PC-3 (cell line): Measurements from ENCODE around the gene RCBTB2. TPM values are rescaled to one million over a fixed set of nuclear protein-coding genes. Genes with fewer than 3 reads are reported as not detected.
A peak's percentile ranks its signal among the peaks of the same experiment; 100 is the strongest.

Experiments
- ATAC-seq: fragments of 200-7000 bp; cut with Tn5 transposase; 2 replicates; pipeline ENCODE4 v1.9.1; 2020; ENCODE audit warnings: mild to moderate bottlenecking, moderate library complexity
- BruUV-seq: library from RNA; stranded (reverse); fragments of 400-500 nt; replicated peaks from 2 replicates; lab custom pipeline; 2021; lab: Mats Ljungman, UMichigan
- CTCF ChIA-PET: fragments of 300-600 bp; sonication (Branson Sonifier 250); formaldehyde crosslinking; loops from one replicate; lab custom pipeline; 2022; ENCODE audit warnings: antibody characterized with exemption; lab: Charles Lee
- POLR2A ChIA-PET: fragments of 300-600 bp; sonication (Branson Sonifier 250); formaldehyde crosslinking; loops from one replicate; lab custom pipeline; 2022; ENCODE audit warnings: antibody characterized with exemption; ENCODE audit not compliant: unreplicated experiment; lab: Charles Lee
- DNase-seq: peaks from one replicate; pipeline ENCODE4 v3.0.0-alpha.2; 2015
- H2AFZ ChIP-seq: fragments of 300-600 bp; sonication (generic); 2 replicates; pipeline ENCODE4 v1.6.0; 2016; ENCODE audit warnings: antibody characterized with exemption, low read length
- H3F3A ChIP-seq: fragments of 300-600 bp; sonication (generic); one replicate; pipeline ENCODE4 v1.6.0; 2017; ENCODE audit warnings: antibody characterized with exemption, low read length, control low read depth, mild to moderate bottlenecking; ENCODE audit not compliant: unreplicated experiment
- H3K27ac ChIP-seq: fragments of 300-600 bp; sonication (generic); 2 replicates; pipeline ENCODE4 v1.5.1; 2016; ENCODE audit warnings: mild to moderate bottlenecking, low read length
- H3K27me3 ChIP-seq: fragments of 300-600 bp; sonication (generic); 2 replicates; pipeline ENCODE4 v1.6.1; 2016; ENCODE audit warnings: low read length, mixed read lengths
- H3K36me3 ChIP-seq: fragments of 300-600 bp; sonication (generic); 2 replicates; pipeline ENCODE4 v1.6.1; 2016; ENCODE audit warnings: low read depth, mixed run types, low read length, mixed read lengths
- H3K4me1 ChIP-seq: fragments of 300-600 bp; sonication (generic); 2 replicates; pipeline ENCODE4 v1.5.1; 2016; ENCODE audit warnings: low read length; ENCODE audit not compliant: insufficient read depth
- H3K4me2 ChIP-seq: fragments of 300-600 bp; sonication (generic); 2 replicates; pipeline ENCODE4 v1.6.0; 2016; ENCODE audit warnings: low read length
- H3K4me3 ChIP-seq: fragments of 300-600 bp; sonication (generic); 2 replicates; pipeline ENCODE4 v1.5.1; 2016; ENCODE audit warnings: mild to moderate bottlenecking, low read length, mixed read lengths
- H3K79me2 ChIP-seq: fragments of 300-600 bp; sonication (generic); 2 replicates; pipeline ENCODE4 v1.6.1; 2017; ENCODE audit warnings: low read length, mixed read lengths
- H3K9ac ChIP-seq: fragments of 300-600 bp; sonication (generic); 2 replicates; pipeline ENCODE4 v1.6.0; 2016; ENCODE audit warnings: mild to moderate bottlenecking, low read length
- H3K9me2 ChIP-seq: fragments of 300-600 bp; sonication (generic); replicated peaks from 2 replicates; pipeline ENCODE4 v1.6.1; 2016; ENCODE audit warnings: mixed run types, low read length, mixed read lengths
- H3K9me3 ChIP-seq: fragments of 300-600 bp; sonication (generic); 2 replicates; pipeline ENCODE4 v1.6.1; 2016; ENCODE audit warnings: low read length, mixed read lengths
- H4K20me1 ChIP-seq: fragments of 300-600 bp; sonication (generic); 2 replicates; pipeline ENCODE4 v1.6.1; 2016; ENCODE audit warnings: low read length, mixed read lengths
- CTCF ChIP-seq: fragments of 300-600 bp; sonication (generic); conservative IDR thresholded peaks from 2 replicates; pipeline ENCODE4 v1.5.1; 2017; ENCODE audit warnings: antibody characterized with exemption, low read depth, mild to moderate bottlenecking, low read length
- EZH2 ChIP-seq: fragments of 300-600 bp; sonication (generic); IDR thresholded peaks from one replicate; pipeline ENCODE4 v1.6.1; 2017; ENCODE audit warnings: antibody characterized with exemption, mild to moderate bottlenecking, low read length; ENCODE audit not compliant: unreplicated experiment
- EZH2phosphoT487 ChIP-seq: fragments of 300-600 bp; sonication (generic); IDR thresholded peaks from 2 replicates; pipeline ENCODE4 v1.6.1; 2018; ENCODE audit warnings: mild to moderate bottlenecking, antibody characterized with exemption, low read length, borderline replicate concordance
- intact Hi-C: fragments of 100-400 bp; cut with micrococcal nuclease; formaldehyde crosslinking; loops from 2 replicates; pipeline ENCODE4 v1.9.0; 2023
- total RNA-seq: library from RNA; depleted of rRNA; stranded (reverse); fragments of >200 nt; gene quantifications from 2 replicates; pipeline ENCODE4 v1.2.3, GENCODE V29; 2014

RCBTB2 gene
- total RNA-seq, 1 experiment from 2014 or later = 2.5 TPM

- Histone ChIP-seq H3F3A (peaks cover 19% of the 10 kb centered on the region), H3K4me2 (no peak overlapping the region), H3K36me3 (no peaks in the 10 kb centered on the region), H3K27me3 (no peaks in the 10 kb centered on the region), H3K9ac (no peak overlapping the region), H4K20me1 (no peaks in the 10 kb centered on the region), H3K9me2 (no peaks in the 10 kb centered on the region), H3K9me3 (no peaks in the 10 kb centered on the region), H2AFZ (no peak overlapping the region), H3K4me3 (no peak overlapping the region), H3K4me1 (peaks cover 55% of the 10 kb centered on the region), H3K79me2 (no peaks in the 10 kb centered on the region), H3K27ac (peak overlapping the region; percentile 88; the same call in 1 of the 2 replicates)
- TF ChIP-seq EZH2phosphoT487 (no peak), EZH2 (no peak), CTCF (no peak)
- CTCF ChIA-PET = no interaction called here
- POLR2A ChIA-PET = no interaction called here
- no TSS peak for BruUV-seq
- no peak for ATAC-seq
- intact Hi-C loops = loop anchor here (5.0 kb wide), 3 partner anchors 41 to 259 kb away; partner anchors contain the start of genes ITM2B and RCBTB2
- DNase-seq = no peak
These were observed 41.3 kb downstream of the RCBTB2 start for GRCh38 chr13:48491423-48492095.

- peak overlapping the region; percentile 88 for H3K27ac ChIP-seq
- H3K9ac ChIP-seq = peak overlapping the region; percentile 56
- DNase-seq (peak; percentile 76), ATAC-seq (peak; percentile 72)
- H3K27me3 ChIP-seq = no peaks in the 10 kb centered on the region
- no peaks in the 10 kb centered on the region for H4K20me1 ChIP-seq
- H3K9me2 ChIP-seq = no peaks in the 10 kb centered on the region
- no peaks in the 10 kb centered on the region for H3K9me3 ChIP-seq
- no peak overlapping the region for H2AFZ ChIP-seq
- peaks cover 55% of the 10 kb centered on the region for H3K4me1 ChIP-seq
- TF ChIP-seq EZH2 = no peak
- TF ChIP-seq CTCF = no peak
- no peak for TF ChIP-seq EZH2phosphoT487
- peaks cover 19% of the 10 kb centered on the region for H3F3A ChIP-seq
- BruUV-seq = no TSS peak
- ChIA-PET POLR2A (interaction anchor here (0.7 kb wide), 1 partner anchor 72 kb away, joined by 3 read pairs; no protein-coding TSS in a partner anchor), CTCF (interaction anchor here (1.0 kb wide), 1 partner anchor 90 kb away, joined by 5 read pairs; no protein-coding TSS in a partner anchor)
- intact Hi-C loops = loop anchor here (1.0 to 5.0 kb wide), 5 partner anchors 41 to 258 kb away; partner anchors contain the start of genes ITM2B and RCBTB2
- H3K79me2 ChIP-seq = no peaks in the 10 kb centered on the region
- no peaks in the 10 kb centered on the region for H3K36me3 ChIP-seq
- H3K4me3 ChIP-seq = no peak overlapping the region
- H3K4me2 ChIP-seq = peak overlapping the region; percentile 62
These were observed 42.6 kb downstream of the RCBTB2 start for GRCh38 chr13:48490241-48490640.

GRCh38 chr13:48489666-48490065 lies 43.2 kb downstream of the RCBTB2 start:
- Histone ChIP-seq H3K36me3 (no peaks in the 10 kb centered on the region), H3K27ac (peak overlapping the region; percentile 88), H3K4me2 (peak overlapping the region; percentile 62), H3K27me3 (no peaks in the 10 kb centered on the region), H2AFZ (no peak overlapping the region), H3K4me3 (peak overlapping the region; percentile 26; the same call in 1 of the 2 replicates), H3K9me2 (no peaks in the 10 kb centered on the region), H4K20me1 (no peaks in the 10 kb centered on the region), H3K4me1 (peaks cover 49% of the 10 kb centered on the region), H3K9ac (peak overlapping the region; percentile 46), H3K79me2 (no peaks in the 10 kb centered on the region), H3K9me3 (no peaks in the 10 kb centered on the region), H3F3A (peaks cover 17% of the 10 kb centered on the region)
- ATAC-seq = peak; percentile 30
- BruUV-seq = no TSS peak
- DNase-seq = no peak
- intact Hi-C loops = loop anchor here (1.0 to 5.0 kb wide), 5 partner anchors 40 to 257 kb away; partner anchors contain the start of genes ITM2B and RCBTB2
- ChIA-PET CTCF (interaction anchor here (1.0 kb wide), 1 partner anchor 90 kb away, joined by 5 read pairs; no protein-coding TSS in a partner anchor), POLR2A (interaction anchor here (0.5 to 0.7 kb wide), 3 partner anchors 73 to 375 kb away, joined by 3 read pairs; no protein-coding TSS in a partner anchor)
- TF ChIP-seq EZH2phosphoT487 (no peak), EZH2 (no peak)
